Erythroblast (primary cell): ENCODE measurements around the gene VEGFC.

ENCODE experiments used
- GATA1 ChIP-seq: IDR thresholded peaks from 2 replicates; pipeline ENCODE4 v1.6.1; 2011; ENCODE audit warnings: low read depth, mild to moderate bottlenecking, control low read depth, low read length, moderate library complexity
- POLR2A ChIP-seq: IDR thresholded peaks from 2 replicates; pipeline ENCODE4 v1.6.1; 2011; ENCODE audit warnings: mild to moderate bottlenecking, low read length

DNA sequence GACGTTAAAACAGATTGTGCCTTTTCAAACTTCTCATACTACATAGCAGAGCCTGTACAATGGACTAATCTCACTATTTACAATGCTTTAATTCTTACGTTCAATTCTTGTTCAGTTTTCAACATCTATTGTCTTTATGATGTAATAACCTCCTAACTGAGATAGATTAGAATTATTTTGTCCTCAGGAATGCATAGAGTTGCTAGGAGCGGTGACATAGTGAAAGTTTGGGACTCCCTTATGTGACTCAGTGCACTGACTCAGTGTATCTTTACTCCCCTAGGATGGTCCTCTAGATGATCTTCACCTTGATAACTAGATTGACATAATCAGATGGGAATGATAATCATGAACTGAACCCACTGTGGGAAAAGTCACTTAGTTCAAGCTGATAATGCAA is 151.5 kb downstream of the VEGFC start:
- no peak for TF ChIP-seq POLR2A
- no peak for TF ChIP-seq GATA1
